Neuronal stem cell (in vitro differentiated cells): ENCODE results near the gene CCDC92.
A peak's percentile ranks its signal among the peaks of the same experiment; 100 is the strongest.

Experiments used
- DNase-seq: peaks from one replicate; pipeline ENCODE4 v3.0.0-alpha.2; 2013; ENCODE audit warnings: low spot score
- H2AFZ ChIP-seq: one replicate; pipeline ENCODE4 v1.6.1; 2013; ENCODE audit warnings: mild to moderate bottlenecking, low read length, inconsistent platforms
- H2AK5ac ChIP-seq: 2 replicates; pipeline ENCODE4 v1.6.1; 2013; ENCODE audit warnings: low read depth, mild to moderate bottlenecking, inconsistent platforms, low read length, moderate library complexity, mixed read lengths
- H2BK120ac ChIP-seq: 2 replicates; pipeline ENCODE4 v1.6.1; 2013; ENCODE audit warnings: low read depth, mild to moderate bottlenecking, inconsistent platforms, low read length, moderate library complexity, mixed read lengths
- H2BK12ac ChIP-seq: one replicate; pipeline ENCODE4 v1.6.1; 2013; ENCODE audit warnings: low read length, inconsistent platforms
- H2BK15ac ChIP-seq: 2 replicates; pipeline ENCODE4 v1.6.1; 2013; ENCODE audit warnings: mild to moderate bottlenecking, low read length, inconsistent platforms, mixed read lengths
- H2BK5ac ChIP-seq: one replicate; pipeline ENCODE4 v1.6.1; 2013; ENCODE audit warnings: inconsistent platforms, mild to moderate bottlenecking, low read length, moderate library complexity
- H3K14ac ChIP-seq: one replicate; pipeline ENCODE4 v1.6.1; 2013; ENCODE audit warnings: low read length, inconsistent platforms
- H3K18ac ChIP-seq: 2 replicates; pipeline ENCODE4 v1.6.1; 2013; ENCODE audit warnings: low read length, inconsistent platforms
- H3K23ac ChIP-seq: 2 replicates; pipeline ENCODE4 v1.6.1; 2013; ENCODE audit warnings: low read depth, mild to moderate bottlenecking, mixed read lengths, low read length, inconsistent platforms; ENCODE audit not compliant: poor library complexity
- H3K27ac ChIP-seq: replicated peaks from 3 replicates; pipeline ENCODE4 v1.5.1; 2013; ENCODE audit warnings: low read length, inconsistent platforms
- H3K27me3 ChIP-seq, 3 experiments: 2 replicates each; pipeline ENCODE4 v1.6.1; 2013; ENCODE audit warnings: low read length in 3 of 3, mild to moderate bottlenecking in 2 of 3, inconsistent platforms in 1 of 3, low read depth in 1 of 3, mixed read lengths in 1 of 3, moderate library complexity in 1 of 3; ENCODE audit not compliant: control insufficient read depth in 3 of 3, insufficient read depth in 3 of 3
- H3K36me3 ChIP-seq, 2 donors: replicated peaks in 1 of 2; 2 replicates each; pipeline ENCODE4 v1.6.1; 2013; ENCODE audit warnings: low read length in 2 of 2; ENCODE audit not compliant: control insufficient read depth in 2 of 2, insufficient read depth in 2 of 2
- H3K4ac ChIP-seq: 2 replicates; pipeline ENCODE4 v1.6.1; 2013; ENCODE audit warnings: inconsistent platforms, mild to moderate bottlenecking, low read length, moderate library complexity
- H3K4me1 ChIP-seq, 2 donors: 1 replicate in 1 of 2; 2 replicates in 1 of 2; pipeline ENCODE4 v1.6.1; 2013; ENCODE audit warnings: low read length in 2 of 2, low read depth in 1 of 2; ENCODE audit not compliant: control insufficient read depth in 2 of 2, insufficient read depth in 1 of 2
- H3K4me2 ChIP-seq: one replicate; pipeline ENCODE4 v1.6.1; 2013; ENCODE audit warnings: mild to moderate bottlenecking, low read length, inconsistent platforms; ENCODE audit not compliant: insufficient read depth, poor library complexity, severe bottlenecking
- H3K4me3 ChIP-seq, 2 donors: 2 replicates each; pipeline ENCODE4 v1.5.1; 2013; ENCODE audit warnings: low read length in 2 of 2, mild to moderate bottlenecking in 2 of 2, inconsistent platforms in 1 of 2, moderate library complexity in 1 of 2
- H3K79me1 ChIP-seq: one replicate; pipeline ENCODE4 v1.6.1; 2013; ENCODE audit warnings: low read depth, mild to moderate bottlenecking, inconsistent platforms, low read length, moderate library complexity
- H3K9ac ChIP-seq: one replicate; pipeline ENCODE4 v1.6.1; 2013; ENCODE audit warnings: mild to moderate bottlenecking, low read depth, low read length, inconsistent platforms; ENCODE audit not compliant: poor library complexity
- H3K9me3 ChIP-seq, 2 donors: replicated peaks in 1 of 2; 2 replicates each; pipeline versions ENCODE3 to v1.6.1; 2013; ENCODE audit warnings: low read length in 2 of 2, mild to moderate bottlenecking in 2 of 2, inconsistent platforms in 1 of 2, low read depth in 1 of 2, mixed read lengths in 1 of 2, moderate library complexity in 1 of 2; ENCODE audit not compliant: control insufficient read depth in 2 of 2, insufficient read depth in 1 of 2
- H4K8ac ChIP-seq: one replicate; pipeline ENCODE4 v1.6.1; 2013; ENCODE audit warnings: low read depth, mild to moderate bottlenecking, inconsistent platforms, low read length, moderate library complexity
- H4K91ac ChIP-seq: one replicate; pipeline ENCODE4 v1.6.1; 2013; ENCODE audit warnings: low read length, low read depth, mild to moderate bottlenecking, inconsistent platforms; ENCODE audit not compliant: poor library complexity
- whole genome bisulfite sequencing, 2 donors: extraction: QIAGEN DNeasy Blood & Tissue Kit; methylation state at CpG; one replicate each; pipeline ENCODE4 v1.1.7; 2013; ENCODE audit warnings: missing lambda C conversion rate in 2 of 2, mixed read lengths in 1 of 2; ENCODE audit not compliant: insufficient read length in 2 of 2, insufficient replicate concordance in 1 of 2; ENCODE audit errors: extremely low coverage in 2 of 2; 5-methylcytosine and 5-hydroxymethylcytosine counted together

CCDC92 gene

GRCh38 chr12:123905319-123905925 is 67.2 kb downstream of the CCDC92 start:
- Histone ChIP-seq H3K23ac (no peak overlapping the region), H3K18ac (no peak overlapping the region), H4K8ac (no peak overlapping the region), H2AK5ac (no peak overlapping the region), H3K4me1 (peaks cover 9 to 14% of the 10 kb centered on the region in 2 donors), H3K9me3 (no peaks in the 10 kb centered on the region), H3K27me3 (no peaks in the 10 kb centered on the region), H2BK5ac (no peak overlapping the region), H2BK120ac (no peak overlapping the region), H2AFZ (no peak overlapping the region), H3K27ac (no peak overlapping the region), H3K36me3 (no peaks in the 10 kb centered on the region), H3K4me3 (no peak overlapping the region), H3K4me2 (no peak overlapping the region), H3K9ac (no peak overlapping the region), H4K91ac (no peak overlapping the region), H2BK12ac (no peak overlapping the region), H2BK15ac (no peak overlapping the region), H3K79me1 (no peaks in the 10 kb centered on the region), H3K14ac (no peak overlapping the region), H3K4ac (no peak overlapping the region)
- WGBS, 2 donors: no CpG with 5 or more reads among the region's 9 CpGs
- DNase-seq: peak; percentile 26

DNA sequence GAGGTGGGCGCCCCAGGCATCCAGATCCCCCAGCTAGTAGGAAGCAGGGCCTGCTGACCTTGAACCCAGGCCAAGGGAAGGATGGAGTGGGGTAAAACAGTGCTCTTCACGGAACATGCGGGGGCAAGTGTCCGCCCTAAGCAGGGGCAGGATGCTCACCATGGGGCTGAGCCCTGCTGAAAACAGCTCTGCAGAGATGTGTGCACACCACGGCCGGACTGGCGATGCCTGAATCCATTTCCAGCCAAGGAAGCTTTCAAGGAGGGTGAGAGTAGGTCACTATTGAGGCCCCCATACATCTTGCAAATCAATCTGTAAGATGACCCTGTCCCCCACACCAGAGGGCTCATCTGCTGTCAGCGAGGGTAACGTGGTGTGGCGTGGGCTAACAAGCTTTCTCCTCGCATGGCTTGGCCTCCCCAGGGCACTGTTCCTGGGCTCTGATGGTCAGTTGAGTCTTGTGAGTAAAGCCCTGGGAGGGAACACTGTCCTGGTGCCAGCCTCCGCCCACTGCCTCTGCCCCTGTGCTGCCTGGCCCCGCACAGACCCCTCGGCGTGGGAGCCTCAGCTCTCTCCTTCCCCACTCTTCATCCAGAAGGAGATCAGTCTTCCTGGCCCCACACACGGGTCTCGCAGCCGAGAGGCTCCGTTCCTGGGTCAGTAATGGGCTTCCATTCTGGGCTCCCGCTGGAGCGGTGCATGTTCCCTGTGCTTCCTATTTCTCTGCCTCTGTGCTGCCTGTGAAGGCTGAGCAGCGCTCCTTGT is 69.1 kb downstream of the CCDC92 start:
- no peak overlapping the region for H3K27ac ChIP-seq
- H3K4me1 ChIP-seq: peaks cover 9 to 14% of the 10 kb centered on the region in 2 donors
- H3K4ac ChIP-seq: no peak overlapping the region
- H3K4me2 ChIP-seq: no peak overlapping the region
- no peak for DNase-seq
- H3K18ac ChIP-seq: no peak overlapping the region
- H2BK5ac ChIP-seq: no peak overlapping the region
- no peak overlapping the region for H2BK15ac ChIP-seq
- H4K8ac ChIP-seq: no peak overlapping the region
- peak overlapping the region; percentile 46 for H2BK12ac ChIP-seq
- H3K9me3 ChIP-seq: peaks cover 0 to 3% of the 10 kb centered on the region in 2 donors
- no CpG with 5 or more reads among the region's 22 CpGs for WGBS, 2 donors
- no peak overlapping the region for H3K9ac ChIP-seq
- H2AFZ ChIP-seq: no peak overlapping the region
- no peak overlapping the region for H2BK120ac ChIP-seq
- peaks cover 2% of the 10 kb centered on the region for H3K79me1 ChIP-seq
- peak overlapping the region; percentile 43 for H2AK5ac ChIP-seq
- no peak overlapping the region for H3K23ac ChIP-seq
- H3K4me3 ChIP-seq: no peak overlapping the region
- H3K27me3 ChIP-seq: peaks cover 0 to 2% (median 0%) of the 10 kb centered on the region in 3 experiments
- H4K91ac ChIP-seq: no peak overlapping the region
- no peaks in the 10 kb centered on the region for H3K36me3 ChIP-seq
- H3K14ac ChIP-seq: no peak overlapping the region

GRCh38 chr12:123902821-123903220 is 69.8 kb downstream of the CCDC92 start:
- peak overlapping the region; percentile 12 for H3K18ac ChIP-seq
- no peaks in the 10 kb centered on the region for H3K36me3 ChIP-seq
- no peak overlapping the region for H3K23ac ChIP-seq
- peaks cover 2% of the 10 kb centered on the region for H3K79me1 ChIP-seq
- H4K91ac ChIP-seq: no peak overlapping the region
- no peak overlapping the region for H2BK120ac ChIP-seq
- no peak overlapping the region for H4K8ac ChIP-seq
- WGBS, 2 donors: no CpG with 5 or more reads among the region's 13 CpGs
- H3K9me3 ChIP-seq: peaks cover 0 to 3% of the 10 kb centered on the region in 2 donors
- no peak overlapping the region for H2AFZ ChIP-seq
- no peak for DNase-seq
- H3K4me3 ChIP-seq: no peak overlapping the region
- no peak overlapping the region for H3K4ac ChIP-seq
- H3K14ac ChIP-seq: no peak overlapping the region
- H3K4me1 ChIP-seq: peaks cover 9 to 12% of the 10 kb centered on the region in 2 donors
- peak overlapping the region; percentile 69 for H2AK5ac ChIP-seq
- no peak overlapping the region for H3K27ac ChIP-seq
- H3K27me3 ChIP-seq: peaks cover 0 to 2% (median 0%) of the 10 kb centered on the region in 3 experiments
- peak overlapping the region; percentile 46 for H2BK12ac ChIP-seq
- no peak overlapping the region for H3K4me2 ChIP-seq
- no peak overlapping the region for H3K9ac ChIP-seq
- H2BK5ac ChIP-seq: no peak overlapping the region
- peak overlapping the region; percentile 69 for H2BK15ac ChIP-seq

DNA sequence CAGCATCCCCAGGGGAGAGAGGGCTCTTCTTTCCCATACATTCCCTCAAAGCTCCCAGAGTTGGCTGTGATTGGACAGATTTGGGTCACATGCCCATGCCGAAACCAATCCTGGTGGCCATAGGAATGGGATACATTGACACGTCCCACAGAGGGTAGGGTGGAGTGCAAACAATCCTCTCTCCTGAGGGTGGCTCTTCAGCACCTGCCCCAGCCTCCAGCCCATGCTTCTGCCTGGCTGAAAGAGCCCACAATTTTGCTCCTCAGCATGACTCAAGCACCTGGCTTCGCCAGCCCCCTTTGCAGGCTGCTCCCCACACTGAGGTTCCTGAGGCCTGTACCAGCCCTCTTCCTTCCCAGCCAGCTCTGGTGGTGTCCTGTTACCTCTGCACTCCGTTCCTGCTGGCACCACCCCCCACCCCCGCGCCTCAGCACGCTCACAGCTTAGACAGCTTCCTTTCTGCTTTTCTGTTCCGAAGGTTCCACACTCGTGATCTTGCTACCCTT is 71.7 kb downstream of the CCDC92 start:
- Histone ChIP-seq H3K18ac (peak overlapping the region; percentile 60), H3K14ac (no peak overlapping the region), H3K4me1 (peaks cover 0 to 6% of the 10 kb centered on the region in 2 donors), H2BK5ac (peak overlapping the region; percentile 33), H2AFZ (peak overlapping the region; percentile 91), H3K23ac (no peak overlapping the region), H3K79me1 (peaks cover 2% of the 10 kb centered on the region), H2BK120ac (peak overlapping the region; percentile 82), H3K36me3 (no peaks in the 10 kb centered on the region), H2BK15ac (peak overlapping the region; percentile 6), H2BK12ac (no peak overlapping the region), H3K4me3 (peak overlapping the region in 1 of 2 donors; percentile 23), H3K27ac (peak overlapping the region; percentile 20), H3K4ac (peak overlapping the region; percentile 19), H2AK5ac (no peak overlapping the region), H3K9me3 (peaks cover 0 to 3% of the 10 kb centered on the region in 2 donors), H3K9ac (no peak overlapping the region), H3K4me2 (peak overlapping the region; percentile 28), H3K27me3 (peaks cover 0 to 2% (median 2%) of the 10 kb centered on the region in 3 experiments), H4K8ac (peak overlapping the region; percentile 24), H4K91ac (no peak overlapping the region)
- WGBS, 2 donors: no CpG with 5 or more reads among the region's 9 CpGs
- no peak for DNase-seq
